HG03039 (cell line): ENCODE data around the gene CDC5L.

Experiments
- ATAC-seq: cut with Tn5 transposase; IDR thresholded peaks from one replicate; pipeline ENCODE4 v1.9.1; 2021; ENCODE audit warnings: mild to moderate bottlenecking, moderate library complexity; ENCODE audit not compliant: unreplicated experiment

The CDC5L gene

GRCh38 chr6:44410363-44410762 is 22.9 kb downstream of the CDC5L start:
- ATAC-seq: no peak

- ATAC-seq: no peak
These were observed 23.6 kb downstream of the CDC5L start for GRCh38 chr6:44411141-44411540.

GRCh38 chr6:44415449-44415848 is 27.9 kb downstream of the CDC5L start:
- ATAC-seq: no peak

GRCh38 chr6:44415873-44416502 is 28.5 kb downstream of the CDC5L start:
- ATAC-seq: no peak

- no peak for ATAC-seq
These were observed 35.0 kb downstream of the CDC5L start for GRCh38 chr6:44422531-44422930.

- ATAC-seq: no peak
These were observed 35.8 kb downstream of the CDC5L start for GRCh38 chr6:44423306-44423705.

GRCh38 chr6:44425951-44426350 is 38.4 kb downstream of the CDC5L start:
- no peak for ATAC-seq

GRCh38 chr6:44428682-44429081 is 41.2 kb downstream of the CDC5L start:
- ATAC-seq: no peak

GRCh38 chr6:44430326-44430725 is 42.8 kb downstream of the CDC5L start:
- no peak for ATAC-seq

- ATAC-seq: no peak
These were observed 43.7 kb downstream of the CDC5L start for GRCh38 chr6:44431118-44431725.

GRCh38 chr6:44432227-44432626 is 44.7 kb downstream of the CDC5L start:
- ATAC-seq: no peak

GRCh38 chr6:44432726-44433125 is 45.2 kb downstream of the CDC5L start:
- no peak for ATAC-seq

- no peak for ATAC-seq
These were observed 48.0 kb downstream of the CDC5L start for GRCh38 chr6:44435500-44435899.

GRCh38 chr6:44438827-44439226 is 51.3 kb downstream of the CDC5L start:
- no peak for ATAC-seq

- no peak for ATAC-seq
These were observed 52.0 kb downstream of the CDC5L start for GRCh38 chr6:44439270-44440045.

GRCh38 chr6:44441091-44441855 is 53.8 kb downstream of the CDC5L start:
- no peak for ATAC-seq

GRCh38 chr6:44442236-44442635 is 54.7 kb downstream of the CDC5L start:
- no peak for ATAC-seq

GRCh38 chr6:44442833-44443444 is 55.4 kb downstream of the CDC5L start:
- ATAC-seq: no peak

GRCh38 chr6:44444853-44445252 is 57.3 kb downstream of the CDC5L start:
- no peak for ATAC-seq

GRCh38 chr6:44446626-44447300 is 59.3 kb downstream of the CDC5L start:
- no peak for ATAC-seq
